B cell (primary cell): Measurements from ENCODE around the gene TCERG1L. TPM values are rescaled to one million over a fixed set of nuclear protein-coding genes. Genes with fewer than 3 reads are reported as not detected.

ENCODE experiments used
- ATAC-seq: fragments of 200-7000 bp; cut with Tn5 transposase; one replicate; pipeline ENCODE4 v1.10.0; 2021; ENCODE audit warnings: low read depth, mild to moderate bottlenecking, moderate number of reproducible peaks, moderate library complexity
- CTCF ChIA-PET: fragments of 350-600 bp; sonication (Branson Sonifier 250); formaldehyde crosslinking; loops from one replicate; lab custom pipeline; 2021; ENCODE audit warnings: antibody characterized with exemption, inconsistent platforms; lab: Charles Lee
- POLR2A ChIA-PET: fragments of 350-600 bp; sonication (Branson Sonifier 250); formaldehyde crosslinking; loops from one replicate; lab custom pipeline; 2021; ENCODE audit warnings: antibody characterized with exemption; lab: Charles Lee
- DNase-seq: peaks from one replicate; pipeline ENCODE4 v3.0.0; 2013
- H2AFZ ChIP-seq: 2 replicates; pipeline ENCODE4 v1.6.1; 2012; ENCODE audit warnings: mild to moderate bottlenecking, low read depth, low read length; ENCODE audit not compliant: insufficient read depth, poor library complexity, severe bottlenecking
- H3K27ac ChIP-seq, 2 donors: 1 replicate in 1 of 2; 2 replicates in 1 of 2; pipeline ENCODE4 v1.5.1; 2012 to 2013; ENCODE audit warnings: low read length in 2 of 2, mild to moderate bottlenecking in 2 of 2, moderate library complexity in 1 of 2
- H3K27me3 ChIP-seq, 4 experiments: fragments of 200-600 bp in 1 of 4; sonication (generic) in 1 of 4; replicated peaks in 1 of 4; 1 replicate in 2 of 4; 2 replicates in 2 of 4; pipeline versions ENCODE4 v1.6.1 to v1.7.0; 2013 to 2016; ENCODE audit warnings: low read length in 3 of 4, mild to moderate bottlenecking in 2 of 4, mixed read lengths in 1 of 4, moderate library complexity in 1 of 4; ENCODE audit not compliant: insufficient read depth in 4 of 4, control insufficient read depth in 3 of 4; ENCODE audit errors: control extremely low read depth in 1 of 4
- H3K36me3 ChIP-seq, 2 experiments: replicated peaks in 1 of 2; 1 replicate in 1 of 2; 2 replicates in 1 of 2; pipeline versions ENCODE4 v1.6.1 to v1.7.1; 2013; ENCODE audit warnings: low read length in 1 of 2; ENCODE audit not compliant: insufficient read depth in 2 of 2, control insufficient read depth in 1 of 2; ENCODE audit errors: control extremely low read depth in 1 of 2, extremely low read depth in 1 of 2
- H3K4me1 ChIP-seq, 2 donors: fragments of 200-600 bp in 1 of 2; sonication (generic) in 1 of 2; 1 replicate in 1 of 2; 2 replicates in 1 of 2; pipeline versions ENCODE4 v1.5.1 to v1.6.1; 2013 to 2017; ENCODE audit warnings: low read length in 2 of 2; ENCODE audit not compliant: control insufficient read depth in 2 of 2, insufficient read depth in 2 of 2
- H3K4me2 ChIP-seq: replicated peaks from 2 replicates; pipeline ENCODE3; 2012; ENCODE audit warnings: mild to moderate bottlenecking, low read depth, low read length; ENCODE audit not compliant: poor library complexity, severe bottlenecking
- H3K4me3 ChIP-seq, 5 experiments: fragments of 200-600 bp in 1 of 5; sonication (generic) in 1 of 5; 1 replicate in 3 of 5; 2 replicates in 2 of 5; pipeline versions ENCODE4 v1.5.1 to v1.7.0; 2011 to 2016; ENCODE audit warnings: low read length in 4 of 5, mild to moderate bottlenecking in 4 of 5, low read depth in 2 of 5, control low read depth in 1 of 5, moderate library complexity in 1 of 5; ENCODE audit not compliant: insufficient read depth in 1 of 5; ENCODE audit errors: control extremely low read depth in 1 of 5, extremely low read depth in 1 of 5
- H3K79me2 ChIP-seq: fragments of 200-600 bp; sonication (generic); one replicate; pipeline ENCODE4 v1.6.0; 2016; ENCODE audit warnings: low read length; ENCODE audit not compliant: control insufficient read depth, insufficient read depth
- H3K9ac ChIP-seq: fragments of 200-600 bp; sonication (generic); 2 replicates; pipeline ENCODE4 v1.6.1; 2017; ENCODE audit warnings: mild to moderate bottlenecking, low read length, moderate library complexity
- H3K9me3 ChIP-seq, 3 donors: one replicate each; pipeline versions ENCODE4 v1.6.1 to v1.7.1; 2013; ENCODE audit warnings: low read length in 2 of 3; ENCODE audit not compliant: control insufficient read depth in 2 of 3, insufficient read depth in 1 of 3; ENCODE audit errors: control extremely low read depth in 1 of 3
- H4K20me1 ChIP-seq: 2 replicates; pipeline ENCODE4 v1.6.0; 2012; ENCODE audit warnings: mild to moderate bottlenecking, low read length; ENCODE audit not compliant: insufficient read depth, control insufficient read depth, poor library complexity, severe bottlenecking
- H3K27ac Mint-ChIP-seq: one replicate; pipeline ENCODE4 v1.8.0; 2021; ENCODE audit warnings: mixed read lengths
- H3K27me3 Mint-ChIP-seq: one replicate; pipeline ENCODE4 v1.8.0; 2021; ENCODE audit warnings: mixed read lengths
- H3K4me1 Mint-ChIP-seq: one replicate; pipeline ENCODE4 v1.8.0; 2021; ENCODE audit warnings: mixed read lengths
- H3K4me3 Mint-ChIP-seq: one replicate; pipeline ENCODE4 v1.8.0; 2021; ENCODE audit warnings: mixed read lengths
- H3K9me3 Mint-ChIP-seq: one replicate; pipeline ENCODE4 v1.8.0; 2022; ENCODE audit warnings: mixed read lengths; ENCODE audit not compliant: insufficient read depth
- EZH2 ChIP-seq: IDR thresholded peaks from 2 replicates; pipeline ENCODE4 v1.6.1; 2012; ENCODE audit warnings: borderline replicate concordance, low read depth, mild to moderate bottlenecking, moderate library complexity, low read length; ENCODE audit not compliant: insufficient read depth, poor library complexity, severe bottlenecking
- WGBS: methylation state at CpG from one replicate; pipeline ENCODE4 v1.1.5; 2013; ENCODE audit warnings: missing lambda C conversion rate; ENCODE audit not compliant: insufficient coverage; 5-methylcytosine and 5-hydroxymethylcytosine counted together
- intact Hi-C: fragments of 100-400 bp; cut with micrococcal nuclease; formaldehyde crosslinking; loops from one replicate; pipeline ENCODE4 v1.10.0; 2022
- polyA plus RNA-seq: library from polyadenylated mRNA; depleted of rRNA; stranded (reverse); fragments of >200 nt; gene quantifications from 2 replicates; pipeline ENCODE4 v1.2.3, GENCODE V29; 2012
- total RNA-seq, 2 donors: library from RNA; stranded (reverse); fragments of 120-200 nt in 1 of 2; gene quantifications; 1 replicate in 1 of 2; 2 replicates in 1 of 2; pipeline versions ENCODE4 v1.2.3 to v1.2.4, GENCODE V29; 2013 to 2022
- TF ChIP-seq, protein P1 (sequence below): fragments of 200-600 bp; IDR thresholded peaks from one replicate; pipeline ENCODE4 v1.8.0; 2022; ENCODE audit warnings: antibody characterized with exemption, mild to moderate bottlenecking

The TCERG1L gene
- total and polyA plus RNA-seq, 2 donors (not counting 1 experiment from before 2014, with no cell fraction given): 0.10 TPM; not detected in 1

DNA sequence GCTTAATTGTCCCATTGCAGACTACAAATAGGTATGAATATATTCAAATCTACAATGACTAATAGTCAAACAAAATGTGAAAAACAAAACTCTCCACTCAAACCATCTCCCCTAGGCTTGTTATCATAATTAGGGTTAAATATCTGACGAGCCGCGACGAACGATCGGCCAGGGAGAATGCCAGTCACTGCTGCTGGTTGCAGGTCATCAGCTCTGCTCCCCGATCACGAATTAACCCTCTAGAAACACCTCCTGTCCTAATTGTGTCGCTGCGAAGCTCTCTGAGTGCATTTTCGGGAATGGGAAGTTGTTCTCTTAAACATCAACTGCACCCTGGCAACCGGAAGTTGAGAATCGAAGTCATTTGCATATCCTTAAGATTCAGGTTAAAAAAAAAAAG lies 167.3 kb downstream of the TCERG1L start:
- no peaks in the 10 kb centered on the region for H3K4me1 ChIP-seq
- ATAC-seq (no peak), DNase-seq (no peak)
- H3K27me3 ChIP-seq: no peaks in the 10 kb centered on the region
- no peak overlapping the region for H3K4me3 Mint-ChIP-seq
- intact Hi-C loops: no loop called here
- H4K20me1 ChIP-seq: no peaks in the 10 kb centered on the region
- POLR2A ChIA-PET: no interaction called here
- no peak overlapping the region for H3K4me2 ChIP-seq
- H3K27me3 Mint-ChIP-seq: no peaks in the 10 kb centered on the region
- H3K4me3 ChIP-seq: no peak overlapping the region
- CTCF ChIA-PET: no interaction called here
- H3K4me1 Mint-ChIP-seq: no peaks in the 10 kb centered on the region
- no peak overlapping the region for H3K9ac ChIP-seq
- no peak overlapping the region for H3K27ac Mint-ChIP-seq
- no peak for TF ChIP-seq EZH2
- TF ChIP-seq, protein P1, sequence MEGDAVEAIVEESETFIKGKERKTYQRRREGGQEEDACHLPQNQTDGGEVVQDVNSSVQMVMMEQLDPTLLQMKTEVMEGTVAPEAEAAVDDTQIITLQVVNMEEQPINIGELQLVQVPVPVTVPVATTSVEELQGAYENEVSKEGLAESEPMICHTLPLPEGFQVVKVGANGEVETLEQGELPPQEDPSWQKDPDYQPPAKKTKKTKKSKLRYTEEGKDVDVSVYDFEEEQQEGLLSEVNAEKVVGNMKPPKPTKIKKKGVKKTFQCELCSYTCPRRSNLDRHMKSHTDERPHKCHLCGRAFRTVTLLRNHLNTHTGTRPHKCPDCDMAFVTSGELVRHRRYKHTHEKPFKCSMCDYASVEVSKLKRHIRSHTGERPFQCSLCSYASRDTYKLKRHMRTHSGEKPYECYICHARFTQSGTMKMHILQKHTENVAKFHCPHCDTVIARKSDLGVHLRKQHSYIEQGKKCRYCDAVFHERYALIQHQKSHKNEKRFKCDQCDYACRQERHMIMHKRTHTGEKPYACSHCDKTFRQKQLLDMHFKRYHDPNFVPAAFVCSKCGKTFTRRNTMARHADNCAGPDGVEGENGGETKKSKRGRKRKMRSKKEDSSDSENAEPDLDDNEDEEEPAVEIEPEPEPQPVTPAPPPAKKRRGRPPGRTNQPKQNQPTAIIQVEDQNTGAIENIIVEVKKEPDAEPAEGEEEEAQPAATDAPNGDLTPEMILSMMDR: no peak
- H3K27ac ChIP-seq: no peak overlapping the region
- H3K9me3 Mint-ChIP-seq: peaks cover 4% of the 10 kb centered on the region
- H3K79me2 ChIP-seq: no peaks in the 10 kb centered on the region
- no peaks in the 10 kb centered on the region for H3K36me3 ChIP-seq
- peaks cover 0 to 42% (median 0%) of the 10 kb centered on the region in 3 donors for H3K9me3 ChIP-seq
- no peak overlapping the region for H2AFZ ChIP-seq
- 84% methylated on average over 8 of the region's 13 CpGs for WGBS

DNA sequence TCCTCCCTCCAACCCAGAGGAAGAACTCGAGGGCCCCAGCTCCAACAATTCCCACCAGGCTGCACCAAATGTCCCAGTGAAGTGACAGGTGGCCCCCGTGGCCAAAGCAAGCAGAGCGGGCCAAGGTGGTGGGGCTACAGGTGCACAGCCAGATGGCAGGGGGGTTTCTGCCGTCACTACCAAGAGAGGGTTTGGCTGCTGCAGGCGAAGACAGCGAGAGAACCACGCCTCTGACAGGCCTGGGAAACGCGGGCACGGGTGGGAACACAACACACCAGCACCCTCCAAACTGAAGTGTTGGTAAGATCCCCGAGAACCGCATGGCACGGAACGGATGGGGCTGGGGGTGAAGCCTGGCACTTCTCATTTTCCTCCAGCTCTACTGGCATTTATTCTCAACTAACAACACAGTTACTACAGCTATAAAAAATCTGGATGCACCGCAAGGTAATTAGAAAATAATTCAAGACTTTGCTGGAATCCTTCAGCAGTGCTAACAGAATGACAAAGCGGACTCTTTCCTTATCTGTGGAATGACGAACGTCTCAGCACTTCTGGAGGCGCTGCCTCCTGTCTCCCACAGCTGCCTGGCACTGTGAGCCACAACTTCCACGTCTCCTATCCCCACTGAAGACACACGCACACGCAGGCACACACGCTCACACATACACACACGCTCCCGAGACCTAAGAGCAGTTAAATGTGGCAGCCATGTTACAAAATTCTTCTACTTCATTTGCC lies 167.9 kb downstream of the TCERG1L start:
- H3K27me3 ChIP-seq: no peaks in the 10 kb centered on the region
- H3K9me3 ChIP-seq: peaks cover 0 to 36% (median 0%) of the 10 kb centered on the region in 3 donors
- H3K4me2 ChIP-seq: no peak overlapping the region
- no peak overlapping the region for H3K9ac ChIP-seq
- ATAC-seq (no peak), DNase-seq (no peak)
- no peak overlapping the region for H3K27ac ChIP-seq
- H3K79me2 ChIP-seq: no peaks in the 10 kb centered on the region
- 84% methylated on average over 22 of the region's 25 CpGs for WGBS
- Mint-ChIP-seq H3K27me3 (no peaks in the 10 kb centered on the region), H3K27ac (no peak overlapping the region), H3K4me1 (no peaks in the 10 kb centered on the region), H3K9me3 (peaks cover 4% of the 10 kb centered on the region), H3K4me3 (no peak overlapping the region)
- H3K36me3 ChIP-seq: no peaks in the 10 kb centered on the region
- no peak overlapping the region for H2AFZ ChIP-seq
- no peaks in the 10 kb centered on the region for H3K4me1 ChIP-seq
- no peak overlapping the region for H3K4me3 ChIP-seq
- POLR2A ChIA-PET: no interaction called here
- TF ChIP-seq EZH2: no peak
- TF ChIP-seq, protein P1: no peak
- intact Hi-C loops: no loop called here
- CTCF ChIA-PET: no interaction called here
- H4K20me1 ChIP-seq: no peaks in the 10 kb centered on the region
